Endothelial cell of umbilical vein (primary cell): ENCODE measurements around the gene CADPS. TPM values are rescaled to one million over a fixed set of nuclear protein-coding genes. Genes with fewer than 3 reads are reported as not detected.

Experiments
- BruUV-seq: library from RNA; stranded (reverse); fragments of 400-500 nt; replicated peaks from 2 replicates; lab custom pipeline; 2021; lab: Mats Ljungman, UMichigan
- CTCF ChIA-PET: fragments of 300-600, 350-600 bp; sonication (Branson Sonifier 250); formaldehyde crosslinking; loops from one replicate; lab custom pipeline; 2021; ENCODE audit warnings: antibody characterized with exemption, inconsistent platforms; lab: Charles Lee
- POLR2A ChIA-PET: fragments of 300-600, 350-600 bp; sonication (Branson Sonifier 250); formaldehyde crosslinking; loops from one replicate; lab custom pipeline; 2021; ENCODE audit warnings: antibody characterized with exemption, inconsistent platforms; lab: Charles Lee
- DNase-seq: peaks from one replicate; pipeline ENCODE4 v3.0.0-alpha.2; 2011; ENCODE audit warnings: low read depth, low spot score
- FAIRE-seq: peaks from 2 replicates; lab custom pipeline; 2011; peaks lifted over from hg19 to GRCh38; lab: Jason Lieb, UNC
- H2AFZ ChIP-seq: 2 replicates; pipeline ENCODE4 v1.6.0; 2012; ENCODE audit warnings: low read depth, low read length, control low read depth, inconsistent platforms
- H3K27ac ChIP-seq: 2 replicates; pipeline ENCODE4 v1.5.1; 2011; ENCODE audit warnings: low read depth, mild to moderate bottlenecking, control low read depth, low read length, moderate library complexity; ENCODE audit not compliant: insufficient read depth
- H3K27me3 ChIP-seq, 2 experiments: 2 replicates each; pipeline versions ENCODE4 v1.6.0 to v1.6.1; 2011; ENCODE audit warnings: low read length in 2 of 2, mixed read lengths in 1 of 2; ENCODE audit not compliant: control insufficient read depth in 2 of 2, insufficient read depth in 2 of 2
- H3K36me3 ChIP-seq, 2 experiments: 2 replicates in 1 of 2; 3 replicates in 1 of 2; pipeline ENCODE4 v1.5.1; 2011; ENCODE audit warnings: low read length in 2 of 2, mild to moderate bottlenecking in 1 of 2, moderate library complexity in 1 of 2; ENCODE audit not compliant: control insufficient read depth in 2 of 2, insufficient read depth in 2 of 2; ENCODE audit errors: extremely low read depth in 1 of 2
- H3K4me1 ChIP-seq: 3 replicates; pipeline ENCODE4 v1.5.1; 2011; ENCODE audit warnings: mild to moderate bottlenecking, low read length; ENCODE audit not compliant: control insufficient read depth, insufficient read depth; ENCODE audit errors: extremely low read depth
- H3K4me2 ChIP-seq: 2 replicates; pipeline ENCODE4 v1.6.1; 2011; ENCODE audit warnings: low read length, control low read depth, mixed read lengths; ENCODE audit not compliant: insufficient read depth
- H3K4me3 ChIP-seq, 3 experiments: fragments of 200-600 bp in 1 of 3; sonication (generic), shearing (Covaris generic) in 1 of 3; replicated peaks in 1 of 3; 2 replicates each; pipeline ENCODE4 v1.5.1; 2011 to 2016; ENCODE audit warnings: control low read depth in 3 of 3, low read length in 3 of 3, mild to moderate bottlenecking in 2 of 3, inconsistent platforms in 1 of 3, low read depth in 1 of 3, moderate library complexity in 1 of 3; ENCODE audit not compliant: insufficient read depth in 1 of 3
- H3K79me2 ChIP-seq: 2 replicates; pipeline ENCODE4 v1.6.0; 2012; ENCODE audit warnings: low read length, inconsistent platforms; ENCODE audit not compliant: control insufficient read depth, insufficient read depth
- H3K9ac ChIP-seq: replicated peaks from 2 replicates; pipeline ENCODE3; 2011; ENCODE audit warnings: low read length, control low read depth; ENCODE audit not compliant: insufficient read depth; ENCODE audit errors: extremely low read depth
- H3K9me1 ChIP-seq: replicated peaks from 3 replicates; pipeline ENCODE4 v1.6.0; 2011; ENCODE audit warnings: mild to moderate bottlenecking, low read length; ENCODE audit not compliant: control insufficient read depth, insufficient read depth; ENCODE audit errors: extremely low read depth
- H3K9me3 ChIP-seq: replicated peaks from 2 replicates; pipeline ENCODE4 v1.5.1; 2012; ENCODE audit warnings: low read length, inconsistent platforms; ENCODE audit not compliant: control insufficient read depth, insufficient read depth
- H4K20me1 ChIP-seq: replicated peaks from 2 replicates; pipeline ENCODE3; 2011; ENCODE audit warnings: mild to moderate bottlenecking, low read length; ENCODE audit not compliant: control insufficient read depth, insufficient read depth; ENCODE audit errors: extremely low read depth
- EZH2 ChIP-seq: IDR thresholded peaks from 2 replicates; pipeline ENCODE4 v1.6.1; 2012; ENCODE audit warnings: borderline replicate concordance, low read depth, mild to moderate bottlenecking, moderate library complexity, low read length, inconsistent platforms; ENCODE audit not compliant: severe bottlenecking
- JUN ChIP-seq: IDR thresholded peaks from 2 replicates; pipeline ENCODE4 v1.6.1; 2011; ENCODE audit warnings: borderline replicate concordance, low read depth; ENCODE audit not compliant: insufficient read length, insufficient read depth
- MYC ChIP-seq: IDR thresholded peaks from one replicate; pipeline ENCODE4 v1.6.1; 2011; ENCODE audit warnings: mild to moderate bottlenecking, low read depth, low read length
- dilution Hi-C: fragments of 300-500 bp; cut with MboI; formaldehyde crosslinking; loops from one replicate; pipeline ENCODE4 v1.15.0; 2019; ENCODE audit warnings: low sequenced_read_pairs; ENCODE audit not compliant: extremely low pct_ligation_motif_present
- intact Hi-C: fragments of 100-400 bp; cut with micrococcal nuclease; formaldehyde crosslinking; loops from one replicate; pipeline ENCODE4 v1.10.0; 2022
- polyA plus RNA-seq, 4 experiments: library from polyadenylated mRNA; depleted of rRNA in 3 of 4; stranded (reverse) in 3 of 4; unstranded in 1 of 4; fragments of >200 nt; gene quantifications; 2 replicates each; pipeline versions ENCODE4 v1.2.1 to v1.2.3, GENCODE V29; 2011 to 2012; ENCODE audit warnings: missing spikeins in 1 of 4
- total RNA-seq: library from RNA; stranded (reverse); gene quantifications from 2 replicates; pipeline ENCODE4 v1.2.3, GENCODE V29; 2021
- TF ChIP-seq, protein P1 (sequence below), 2 donors: IDR thresholded peaks; 1 replicate in 1 of 2; 2 replicates in 1 of 2; pipeline ENCODE4 v1.5.1; 2011; ENCODE audit warnings: low read length in 2 of 2, mild to moderate bottlenecking in 2 of 2, moderate library complexity in 2 of 2, control low read depth in 1 of 2, inconsistent platforms in 1 of 2, low read depth in 1 of 2; ENCODE audit not compliant: insufficient read depth in 1 of 2; ENCODE audit errors: extremely low read depth in 1 of 2

Gene CADPS
- total and polyA plus RNA-seq, 2 donors (not counting 3 experiments of a cell fraction or from before 2014, with no cell fraction given): not detected

DNA sequence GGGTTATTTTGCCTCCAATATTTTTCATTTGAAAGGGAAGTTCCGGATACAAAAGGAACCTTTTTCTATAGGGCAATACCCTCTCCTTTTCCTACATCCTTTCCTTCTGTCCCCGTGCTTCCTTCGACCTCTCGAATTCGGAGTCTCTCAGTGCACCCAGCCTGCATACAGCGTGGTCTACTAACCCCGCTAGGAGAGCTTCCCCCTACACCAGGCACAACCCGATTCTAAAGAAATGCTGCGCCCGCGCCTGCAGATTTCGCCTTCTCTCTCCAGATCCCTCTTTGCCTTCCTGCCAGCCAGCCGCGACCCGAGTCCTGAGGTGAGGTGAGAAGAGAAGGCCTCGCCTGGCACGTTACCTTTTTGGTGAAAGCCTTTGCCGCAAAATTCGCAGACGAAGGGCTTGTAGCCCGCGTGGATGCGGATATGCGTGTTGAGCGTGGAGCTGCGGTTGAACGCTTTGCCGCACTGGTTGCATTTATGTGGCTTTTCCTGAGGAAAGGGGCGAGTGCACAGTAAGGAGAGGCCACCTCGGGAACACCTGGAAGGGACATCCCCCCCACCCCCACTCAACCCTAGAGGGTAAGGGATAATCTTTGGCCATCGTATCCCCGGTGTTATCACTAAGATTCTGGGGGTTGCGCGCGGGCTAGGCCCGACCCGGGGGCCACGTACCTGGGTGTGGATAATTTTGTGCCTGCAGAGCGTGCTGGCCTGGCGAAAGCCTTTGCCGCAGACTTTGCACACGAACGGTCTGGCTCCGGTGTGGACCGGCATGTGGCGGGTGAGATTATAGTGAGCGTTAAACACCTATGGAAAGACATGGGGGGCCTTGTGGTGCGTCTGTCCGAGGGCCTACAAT, 504.1 kb downstream of the CADPS start:
- Histone ChIP-seq H3K9me1 (no peaks in the 10 kb centered on the region), H3K36me3 (no peaks in the 10 kb centered on the region), H2AFZ (no peak overlapping the region), H3K4me3 (no peak overlapping the region), H4K20me1 (no peaks in the 10 kb centered on the region), H3K4me2 (no peak overlapping the region), H3K9me3 (no peaks in the 10 kb centered on the region), H3K4me1 (no peaks in the 10 kb centered on the region), H3K79me2 (no peaks in the 10 kb centered on the region), H3K27ac (no peak overlapping the region), H3K9ac (no peak overlapping the region), H3K27me3 (peaks cover 87 to 99% of the 10 kb centered on the region in 2 experiments)
- FAIRE-seq: no peak
- ChIA-PET CTCF (no interaction called here), POLR2A (no interaction called here)
- no peak for DNase-seq
- dilution Hi-C loops (no loop called here), intact Hi-C loops (no loop called here)
- no TSS peak for BruUV-seq
- TF ChIP-seq JUN: no peak
- TF ChIP-seq, protein P1, sequence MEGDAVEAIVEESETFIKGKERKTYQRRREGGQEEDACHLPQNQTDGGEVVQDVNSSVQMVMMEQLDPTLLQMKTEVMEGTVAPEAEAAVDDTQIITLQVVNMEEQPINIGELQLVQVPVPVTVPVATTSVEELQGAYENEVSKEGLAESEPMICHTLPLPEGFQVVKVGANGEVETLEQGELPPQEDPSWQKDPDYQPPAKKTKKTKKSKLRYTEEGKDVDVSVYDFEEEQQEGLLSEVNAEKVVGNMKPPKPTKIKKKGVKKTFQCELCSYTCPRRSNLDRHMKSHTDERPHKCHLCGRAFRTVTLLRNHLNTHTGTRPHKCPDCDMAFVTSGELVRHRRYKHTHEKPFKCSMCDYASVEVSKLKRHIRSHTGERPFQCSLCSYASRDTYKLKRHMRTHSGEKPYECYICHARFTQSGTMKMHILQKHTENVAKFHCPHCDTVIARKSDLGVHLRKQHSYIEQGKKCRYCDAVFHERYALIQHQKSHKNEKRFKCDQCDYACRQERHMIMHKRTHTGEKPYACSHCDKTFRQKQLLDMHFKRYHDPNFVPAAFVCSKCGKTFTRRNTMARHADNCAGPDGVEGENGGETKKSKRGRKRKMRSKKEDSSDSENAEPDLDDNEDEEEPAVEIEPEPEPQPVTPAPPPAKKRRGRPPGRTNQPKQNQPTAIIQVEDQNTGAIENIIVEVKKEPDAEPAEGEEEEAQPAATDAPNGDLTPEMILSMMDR (IDR thresholded peaks at IDR 0.05; ENCODE audit: extremely low read depth in 1 of 2, insufficient read depth in 1 of 2, low read depth in 1 of 2, low read length in 2 of 2): no peak
- peak; percentile 89 for TF ChIP-seq EZH2
- no peak for TF ChIP-seq MYC
